ENCODE results near the gene HMBS.

GRCh38 chr11:119041821-119042514 lies 42.7 kb upstream of the HMBS start:
- no peak for TF ChIP-seq EZH2 (IDR thresholded peaks at IDR 0.05; ENCODE audit: insufficient read depth, poor library complexity, severe bottlenecking)
- TF ChIP-seq EZH2phosphoT487 (IDR thresholded peaks at IDR 0.05; ENCODE audit: insufficient read depth, low read depth) = no peak

All from GM23248 (cell line).